Kidney (tissue), 14 donors: ENCODE measurements around the gene BTBD1. TPM values are rescaled to one million over a fixed set of nuclear protein-coding genes. Genes with fewer than 3 reads are reported as not detected.

ENCODE experiments used
- DNase-seq, 5 donors: peaks; one replicate each; pipeline ENCODE4 v3.0.0-alpha.2; 2013 to 2020
- FAIRE-seq: peaks from 2 replicates; lab custom pipeline; 2012; peaks lifted over from hg19 to GRCh38; lab: Jason Lieb, UNC
- H3K27ac ChIP-seq, 2 donors: one replicate each; pipeline ENCODE4 v1.7.0; 2013; ENCODE audit warnings: low read depth in 2 of 2, low read length in 2 of 2, inconsistent platforms in 1 of 2
- H3K27me3 ChIP-seq: one replicate; pipeline ENCODE4 v1.7.1; 2013; ENCODE audit warnings: low read length, inconsistent platforms; ENCODE audit not compliant: control insufficient read depth, insufficient read depth
- H3K36me3 ChIP-seq, 3 donors: one replicate each; pipeline versions ENCODE4 v1.7.0 to v1.7.1; 2013; ENCODE audit warnings: low read length in 3 of 3, control low read depth in 1 of 3, inconsistent platforms in 1 of 3; ENCODE audit not compliant: insufficient read depth in 3 of 3, control insufficient read depth in 2 of 3
- H3K4me1 ChIP-seq, 3 donors: one replicate each; pipeline versions ENCODE4 v1.7.0 to v1.7.1; 2013; ENCODE audit warnings: low read length in 3 of 3, inconsistent platforms in 1 of 3, low read depth in 1 of 3; ENCODE audit not compliant: control insufficient read depth in 2 of 3, insufficient read depth in 2 of 3
- H3K4me3 ChIP-seq, 3 donors: one replicate each; pipeline versions ENCODE4 v1.7.0 to v1.8.1; 2013; ENCODE audit warnings: low read length in 3 of 3, control low read depth in 1 of 3, inconsistent platforms in 1 of 3
- H3K9ac ChIP-seq, 3 donors: one replicate each; pipeline versions ENCODE4 v1.7.0 to v1.7.1; 2013; ENCODE audit warnings: low read length in 3 of 3, control low read depth in 1 of 3, inconsistent platforms in 1 of 3
- H3K9me3 ChIP-seq, 3 donors: one replicate each; pipeline versions ENCODE4 v1.7.0 to v1.7.1; 2013; ENCODE audit warnings: low read length in 3 of 3, control low read depth in 1 of 3, inconsistent platforms in 1 of 3; ENCODE audit not compliant: control insufficient read depth in 2 of 3, insufficient read depth in 1 of 3
- intact Hi-C: fragments of 100-400 bp; cut with DNase I; formaldehyde crosslinking; loops from one replicate; pipeline ENCODE4 v1.11.1; 2022
- polyA plus RNA-seq: library from polyadenylated mRNA; stranded (reverse); fragments of 350-450 nt; fragmentation: Illumina TruSeq; extraction: RNeasy Lipid Tissue Mini Kit (QIAGEN cat#74804); gene quantifications from one replicate; pipeline ENCODE4 v1.2.3, GENCODE V29; 2014; ENCODE audit warnings: low read depth, low replicate concordance; ENCODE audit not compliant: insufficient read depth
- total RNA-seq: library from RNA; stranded (reverse); fragmentation: NEBNext Ultra II Directional; extraction: Animal tissue kit (Norgen Biotek cat#: 25700); gene quantifications from one replicate; pipeline ENCODE4 v1.2.1, GENCODE V29; 2021
- TF ChIP-seq, protein P1 (sequence below): IDR thresholded peaks from 3 replicates; pipeline ENCODE4 v1.5.1; 2012; ENCODE audit warnings: mild to moderate bottlenecking, moderate library complexity, borderline replicate concordance; ENCODE audit not compliant: insufficient read depth; ENCODE audit errors: extremely low read depth
- donor health status: control.
- donor health status: control.
- donor health status: control.
- donor health status: control.
- donor health status: control.
- donor health status: DM: yes; HTN: yes; CAD: no.
- donor health status: Normal renal cell carcinoma (clear cell type).

BTBD1 gene
- total and polyA plus RNA-seq, 2 donors from 2014 or later, result 29.1 to 52.0 TPM

DNA sequence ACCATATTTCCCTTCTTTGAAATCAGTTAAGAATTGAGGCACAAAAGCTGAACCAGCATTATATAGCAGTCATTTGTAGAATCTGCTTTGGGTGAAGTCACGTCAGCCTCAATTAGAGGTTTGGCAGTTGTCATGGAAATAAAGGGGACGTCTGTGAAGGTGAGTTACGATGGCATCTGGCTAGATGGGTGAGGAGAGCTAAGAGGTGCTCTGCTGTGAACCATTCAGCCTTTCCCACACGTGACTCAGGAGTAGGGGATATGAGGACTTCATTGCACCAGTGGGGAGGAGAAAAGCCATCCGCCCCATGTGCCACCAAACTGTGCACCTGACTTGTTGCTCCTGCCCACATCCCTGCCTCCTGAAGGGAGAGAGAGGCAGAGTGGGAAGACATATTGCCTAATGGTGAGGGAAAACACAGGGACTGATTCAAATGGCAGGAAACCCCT lies 52.8 kb downstream of the BTBD1 start:
- Histone ChIP-seq H3K9ac (no peak overlapping the region), H3K36me3 (peaks cover 1 to 24% (median 5%) of the 10 kb centered on the region in 3 donors), H3K27me3 (no peaks in the 10 kb centered on the region), H3K9me3 (no peaks in the 10 kb centered on the region), H3K4me3 (no peak overlapping the region), H3K27ac (no peak overlapping the region), H3K4me1 (peaks cover 5 to 19% (median 16%) of the 10 kb centered on the region in 3 donors)
- intact Hi-C loops, result no loop called here
- DNase-seq (no peak), FAIRE-seq (no peak)
- TF ChIP-seq, protein P1, sequence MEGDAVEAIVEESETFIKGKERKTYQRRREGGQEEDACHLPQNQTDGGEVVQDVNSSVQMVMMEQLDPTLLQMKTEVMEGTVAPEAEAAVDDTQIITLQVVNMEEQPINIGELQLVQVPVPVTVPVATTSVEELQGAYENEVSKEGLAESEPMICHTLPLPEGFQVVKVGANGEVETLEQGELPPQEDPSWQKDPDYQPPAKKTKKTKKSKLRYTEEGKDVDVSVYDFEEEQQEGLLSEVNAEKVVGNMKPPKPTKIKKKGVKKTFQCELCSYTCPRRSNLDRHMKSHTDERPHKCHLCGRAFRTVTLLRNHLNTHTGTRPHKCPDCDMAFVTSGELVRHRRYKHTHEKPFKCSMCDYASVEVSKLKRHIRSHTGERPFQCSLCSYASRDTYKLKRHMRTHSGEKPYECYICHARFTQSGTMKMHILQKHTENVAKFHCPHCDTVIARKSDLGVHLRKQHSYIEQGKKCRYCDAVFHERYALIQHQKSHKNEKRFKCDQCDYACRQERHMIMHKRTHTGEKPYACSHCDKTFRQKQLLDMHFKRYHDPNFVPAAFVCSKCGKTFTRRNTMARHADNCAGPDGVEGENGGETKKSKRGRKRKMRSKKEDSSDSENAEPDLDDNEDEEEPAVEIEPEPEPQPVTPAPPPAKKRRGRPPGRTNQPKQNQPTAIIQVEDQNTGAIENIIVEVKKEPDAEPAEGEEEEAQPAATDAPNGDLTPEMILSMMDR, result no peak

DNA sequence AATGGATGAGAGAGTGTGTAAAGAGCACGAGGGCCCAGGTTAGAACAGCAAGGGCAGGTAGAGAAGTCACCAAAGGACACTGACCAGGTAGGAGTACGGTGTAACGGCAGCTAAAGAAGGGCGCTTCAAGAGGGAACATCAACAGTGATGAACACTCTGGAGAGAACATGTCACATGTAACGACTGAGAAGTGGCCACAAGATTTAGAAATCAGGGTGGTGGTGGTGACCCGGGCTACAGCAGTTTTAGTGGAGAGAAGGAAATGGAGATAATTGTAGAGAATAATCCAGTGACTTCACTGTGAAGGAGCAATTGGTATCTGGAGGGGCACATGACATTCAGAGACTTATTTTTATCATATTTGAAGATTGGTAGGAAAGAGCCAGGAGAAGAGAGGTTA lies 54.4 kb downstream of the BTBD1 start:
- Histone ChIP-seq H3K9me3 (no peaks in the 10 kb centered on the region), H3K27ac (no peak overlapping the region)
- FAIRE-seq, result no peak

DNA sequence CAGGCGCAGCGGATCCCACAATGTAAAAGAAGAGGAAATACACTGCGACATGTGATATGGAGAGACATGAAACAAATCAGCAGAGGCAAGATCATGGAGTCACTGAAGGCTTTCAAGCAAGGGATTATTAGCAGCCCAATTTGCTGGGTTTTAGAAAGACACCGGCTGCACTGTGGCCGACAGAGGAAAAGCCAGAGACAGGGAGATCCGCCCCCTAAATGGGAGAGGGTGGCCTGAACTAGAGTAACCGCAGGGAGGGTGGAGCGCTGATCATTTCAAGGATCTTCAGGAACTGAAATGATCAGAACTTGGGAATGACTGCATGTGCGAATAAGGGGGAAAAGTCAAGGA lies 55.0 kb downstream of the BTBD1 start:
- TF ChIP-seq, protein P1, result no peak
- no peak for FAIRE-seq
- peak overlapping the region; percentile 4 to 79 (median 26) for H3K9ac ChIP-seq
- DNase-seq, result peak in 1 of 5 donors; percentile 45
- intact Hi-C loops, result no loop called here
- peaks cover 5 to 19% (median 16%) of the 10 kb centered on the region in 3 donors for H3K4me1 ChIP-seq
- peaks cover 4 to 20% (median 8%) of the 10 kb centered on the region in 3 donors for H3K36me3 ChIP-seq
- no peaks in the 10 kb centered on the region for H3K27me3 ChIP-seq
- no peaks in the 10 kb centered on the region for H3K9me3 ChIP-seq
- peak overlapping the region; percentile 59 to 99 (median 91) for H3K4me3 ChIP-seq
- H3K27ac ChIP-seq, result peak overlapping the region; percentile 16 to 76

More for the DNA sequence above, 54.4 kb downstream of the BTBD1 start:
- intact Hi-C loops, result no loop called here
- Histone ChIP-seq H3K4me1 (peaks cover 5 to 19% (median 16%) of the 10 kb centered on the region in 3 donors), H3K4me3 (peak overlapping the region in 1 of 3 donors; percentile 91), H3K9ac (no peak overlapping the region), H3K36me3 (peaks cover 4 to 21% (median 8%) of the 10 kb centered on the region in 3 donors), H3K27me3 (no peaks in the 10 kb centered on the region)
- TF ChIP-seq, protein P1, result no peak
- DNase-seq, result no peak
